Peyer's patch (tissue), 4 donors: ENCODE measurements around the gene ARHGAP15.

ENCODE experiments used
- POLR2A ChIP-seq, 2 donors: fragments of 450-650 bp; IDR thresholded peaks; one replicate each; pipeline ENCODE4 v1.5.1; 2017; ENCODE audit warnings: antibody characterized with exemption in 2 of 2, mild to moderate bottlenecking in 2 of 2, moderate library complexity in 2 of 2
- TF ChIP-seq, protein P1 (sequence below), 6 experiments: fragments of 450-650 bp in 4 of 6; fragments of 200-600 bp in 2 of 6; sonication (generic) in 1 of 6; IDR thresholded peaks; one replicate each; pipeline ENCODE4 v1.5.1; 2017 to 2019; ENCODE audit warnings: antibody characterized with exemption in 6 of 6, mild to moderate bottlenecking in 3 of 6, moderate library complexity in 1 of 6

DNA sequence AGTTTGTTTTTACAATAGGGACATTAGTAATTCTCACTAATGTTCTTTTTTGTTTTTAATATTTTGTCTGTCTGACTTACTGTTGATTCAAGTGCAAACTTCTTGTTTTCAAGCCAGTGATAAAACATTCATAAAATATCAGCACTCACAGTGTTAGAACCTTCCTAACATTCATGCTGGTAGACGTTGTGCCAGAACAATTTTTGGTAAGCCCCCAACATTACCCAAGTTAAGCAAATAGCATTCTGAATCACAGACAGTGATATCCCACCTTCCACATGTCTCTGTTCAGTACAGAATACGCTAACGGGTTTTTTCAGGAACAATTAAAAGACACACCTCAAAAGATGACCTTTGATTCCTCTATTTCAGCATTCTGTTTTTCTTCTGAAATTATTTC lies 390.3 kb downstream of the ARHGAP15 start:
- TF ChIP-seq, protein P1, sequence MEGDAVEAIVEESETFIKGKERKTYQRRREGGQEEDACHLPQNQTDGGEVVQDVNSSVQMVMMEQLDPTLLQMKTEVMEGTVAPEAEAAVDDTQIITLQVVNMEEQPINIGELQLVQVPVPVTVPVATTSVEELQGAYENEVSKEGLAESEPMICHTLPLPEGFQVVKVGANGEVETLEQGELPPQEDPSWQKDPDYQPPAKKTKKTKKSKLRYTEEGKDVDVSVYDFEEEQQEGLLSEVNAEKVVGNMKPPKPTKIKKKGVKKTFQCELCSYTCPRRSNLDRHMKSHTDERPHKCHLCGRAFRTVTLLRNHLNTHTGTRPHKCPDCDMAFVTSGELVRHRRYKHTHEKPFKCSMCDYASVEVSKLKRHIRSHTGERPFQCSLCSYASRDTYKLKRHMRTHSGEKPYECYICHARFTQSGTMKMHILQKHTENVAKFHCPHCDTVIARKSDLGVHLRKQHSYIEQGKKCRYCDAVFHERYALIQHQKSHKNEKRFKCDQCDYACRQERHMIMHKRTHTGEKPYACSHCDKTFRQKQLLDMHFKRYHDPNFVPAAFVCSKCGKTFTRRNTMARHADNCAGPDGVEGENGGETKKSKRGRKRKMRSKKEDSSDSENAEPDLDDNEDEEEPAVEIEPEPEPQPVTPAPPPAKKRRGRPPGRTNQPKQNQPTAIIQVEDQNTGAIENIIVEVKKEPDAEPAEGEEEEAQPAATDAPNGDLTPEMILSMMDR (IDR thresholded peaks at IDR 0.05), result no peak
- TF ChIP-seq POLR2A (IDR thresholded peaks at IDR 0.05), result no peak
